Myocyte (in vitro differentiated cells): ENCODE data around the gene SYTL1. TPM values are rescaled to one million over a fixed set of nuclear protein-coding genes. Genes with fewer than 3 reads are reported as not detected.
A peak's percentile ranks its signal among the peaks of the same experiment; 100 is the strongest.

Source experiments
- DNase-seq: peaks from one replicate; pipeline ENCODE4 v3.0.0-alpha.2; 2012; ENCODE audit warnings: low read depth
- total RNA-seq: library from RNA; depleted of rRNA; stranded (reverse); fragments of >200 nt; gene quantifications from 2 replicates; pipeline ENCODE4 v1.2.3, GENCODE V29; 2014

SYTL1 gene
- total RNA-seq, 1 donor from 2014 or later = not detected

- DNase-seq = no peak
Measured at GRCh38 chr1:27400082-27400962, 58.5 kb downstream of the SYTL1 start.

- DNase-seq = no peak
Measured at GRCh38 chr1:27400963-27401341, 59.1 kb downstream of the SYTL1 start.

- peak; percentile 87 for DNase-seq
Measured at GRCh38 chr1:27402349-27402754, 60.5 kb downstream of the SYTL1 start.

GRCh38 chr1:27403065-27403726, 61.4 kb downstream of the SYTL1 start:
- DNase-seq = peak; percentile 95

Other genes starting within 250 kb of the SYTL1 start
- gene SLC9A1, start 186.9 kb upstream of the SYTL1 start, total RNA-seq = 4.6 and 9.6 TPM in 2 replicates
- gene WDTC1, start 107.4 kb upstream of the SYTL1 start, total RNA-seq = 23.7 and 30.1 TPM in 2 replicates
- gene TMEM222, start 19.9 kb upstream of the SYTL1 start, total RNA-seq = 37.8 and 42.7 TPM in 2 replicates
- gene MAP3K6, start 24.9 kb downstream of the SYTL1 start, total RNA-seq = 26.0 and 29.3 TPM in 2 replicates
- gene FCN3, start 32.8 kb downstream of the SYTL1 start, total RNA-seq = not detected in 2 replicates
- gene CD164L2, start 41.3 kb downstream of the SYTL1 start, total RNA-seq = not detected in 2 replicates
- 0.16 and 0.72 TPM in 2 replicates for gene GPR3, start 50.6 kb downstream of the SYTL1 start, total RNA-seq
- 17.3 and 18.2 TPM in 2 replicates for gene WASF2, start 148.1 kb downstream of the SYTL1 start, total RNA-seq